HK-2 (cell line): ENCODE measurements around the gene KCND3.
"Not testable (repeated sequence)": the region's sequence is repeated elsewhere in the genome, so short reads cannot be mapped to it uniquely, and the experiment has no call there.

ENCODE experiments used
- DNase-seq: peaks from one replicate; pipeline ENCODE4 v3.0.0-alpha.2; 2018; ENCODE audit not compliant: unreplicated experiment

KCND3 gene

GRCh38 chr1:111814305-111814628, 175.2 kb downstream of the KCND3 start:
- DNase-seq: no peak

GRCh38 chr1:111813440-111814304, 175.8 kb downstream of the KCND3 start:
- no peak for DNase-seq

DNA sequence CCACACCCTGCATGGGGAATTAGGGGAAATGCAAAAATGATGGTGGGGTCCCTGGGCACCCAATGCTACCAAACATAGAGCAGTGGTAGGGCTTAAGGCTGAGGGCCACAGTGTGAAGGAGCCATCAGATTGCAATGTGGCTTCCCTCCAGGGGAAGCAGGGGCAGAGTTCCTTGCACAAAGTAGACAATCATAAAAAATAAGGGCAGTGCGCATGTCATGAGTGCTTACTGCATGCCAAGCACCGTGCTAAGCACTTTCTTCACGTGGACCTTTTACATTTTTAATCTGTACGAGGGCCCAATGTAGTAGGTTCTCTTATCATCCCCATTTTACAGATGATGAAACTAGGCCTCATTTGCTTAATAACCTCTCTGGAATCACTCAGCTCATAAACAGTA, 177.2 kb downstream of the KCND3 start:
- no peak for DNase-seq

DNA sequence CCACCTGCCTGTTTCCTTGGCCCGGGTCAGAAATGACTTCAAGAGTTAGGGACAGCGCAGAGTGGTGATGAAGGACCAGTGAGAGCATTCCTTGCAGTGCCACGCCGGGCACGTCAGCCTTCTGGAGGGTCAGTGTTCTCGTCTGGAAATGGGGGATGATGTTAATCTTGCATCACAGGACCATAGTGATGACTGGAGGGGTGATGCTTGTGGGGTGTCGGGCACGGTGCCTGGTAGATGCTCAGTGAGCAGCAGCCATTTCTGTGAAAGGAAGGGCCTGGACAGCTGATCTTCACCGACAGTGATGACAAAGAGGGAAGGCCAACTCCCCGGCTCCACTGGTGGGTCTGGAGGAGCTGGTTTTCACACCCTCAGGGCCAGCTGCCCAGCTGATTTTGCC, 177.6 kb downstream of the KCND3 start:
- DNase-seq: no peak

DNA sequence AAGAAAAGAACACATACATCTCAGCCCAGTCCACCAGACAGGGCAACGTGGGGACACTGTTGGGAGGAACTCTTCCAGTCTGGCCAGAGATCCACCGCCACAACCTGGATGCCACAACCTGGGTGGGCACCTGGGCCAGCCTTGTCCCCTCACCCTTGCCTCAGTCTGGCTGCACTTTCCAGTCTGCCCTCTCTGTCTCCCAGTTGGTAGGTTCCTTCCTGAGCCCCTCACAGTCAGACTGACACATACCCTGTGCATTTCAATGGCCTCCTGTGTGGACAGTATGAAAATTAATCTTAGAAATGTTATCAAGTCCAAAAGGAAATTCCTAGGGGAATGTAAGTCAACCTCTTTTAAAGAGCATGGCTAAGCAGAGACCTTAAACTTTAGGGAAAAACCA, 184.2 kb downstream of the KCND3 start:
- DNase-seq: no peak

DNA sequence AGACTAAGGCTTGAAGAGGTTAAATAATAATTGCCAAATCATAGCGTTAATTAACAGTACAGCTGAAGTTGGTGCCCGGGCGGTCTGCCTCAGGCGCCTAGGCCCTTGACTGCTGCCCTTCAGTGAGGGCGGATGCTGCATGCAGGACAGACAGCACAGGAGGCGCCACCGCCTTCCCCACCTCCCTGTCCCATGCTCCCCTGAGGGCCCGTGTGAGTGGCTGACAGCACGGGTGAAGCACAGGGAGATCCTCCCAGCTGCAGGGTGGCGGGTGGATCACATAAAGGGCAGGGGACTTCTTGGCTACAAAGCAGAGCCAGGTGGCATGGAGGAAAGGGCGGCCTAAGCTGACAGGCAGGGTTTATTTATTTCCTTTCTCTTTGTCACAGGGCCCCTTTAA, 184.7 kb downstream of the KCND3 start:
- DNase-seq: no peak

GRCh38 chr1:111803951-111804350, 185.5 kb downstream of the KCND3 start:
- DNase-seq: no peak

DNA sequence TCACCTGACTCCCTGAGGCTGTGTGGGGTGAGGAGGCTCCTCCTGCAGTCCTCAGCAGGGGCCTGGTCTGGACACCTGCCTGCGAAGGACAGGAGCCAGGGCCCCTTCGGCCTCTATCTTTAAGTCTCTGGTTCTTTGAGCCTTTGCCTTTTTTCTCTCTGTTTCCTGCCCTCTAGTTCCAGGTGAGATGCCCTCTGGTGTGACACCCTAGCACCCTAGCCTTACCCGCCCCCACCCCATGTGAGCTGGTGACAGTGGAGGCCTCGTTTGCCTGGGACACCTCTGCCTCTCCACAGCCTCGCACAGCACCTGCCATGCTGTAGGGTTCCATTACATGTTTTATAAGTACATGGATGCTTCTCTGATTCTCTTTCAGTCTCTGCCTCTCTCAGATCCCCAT, 186.5 kb downstream of the KCND3 start:
- DNase-seq: no peak

- no peak for DNase-seq
Observed at GRCh38 chr1:111802110-111802509, 187.4 kb downstream of the KCND3 start.

DNA sequence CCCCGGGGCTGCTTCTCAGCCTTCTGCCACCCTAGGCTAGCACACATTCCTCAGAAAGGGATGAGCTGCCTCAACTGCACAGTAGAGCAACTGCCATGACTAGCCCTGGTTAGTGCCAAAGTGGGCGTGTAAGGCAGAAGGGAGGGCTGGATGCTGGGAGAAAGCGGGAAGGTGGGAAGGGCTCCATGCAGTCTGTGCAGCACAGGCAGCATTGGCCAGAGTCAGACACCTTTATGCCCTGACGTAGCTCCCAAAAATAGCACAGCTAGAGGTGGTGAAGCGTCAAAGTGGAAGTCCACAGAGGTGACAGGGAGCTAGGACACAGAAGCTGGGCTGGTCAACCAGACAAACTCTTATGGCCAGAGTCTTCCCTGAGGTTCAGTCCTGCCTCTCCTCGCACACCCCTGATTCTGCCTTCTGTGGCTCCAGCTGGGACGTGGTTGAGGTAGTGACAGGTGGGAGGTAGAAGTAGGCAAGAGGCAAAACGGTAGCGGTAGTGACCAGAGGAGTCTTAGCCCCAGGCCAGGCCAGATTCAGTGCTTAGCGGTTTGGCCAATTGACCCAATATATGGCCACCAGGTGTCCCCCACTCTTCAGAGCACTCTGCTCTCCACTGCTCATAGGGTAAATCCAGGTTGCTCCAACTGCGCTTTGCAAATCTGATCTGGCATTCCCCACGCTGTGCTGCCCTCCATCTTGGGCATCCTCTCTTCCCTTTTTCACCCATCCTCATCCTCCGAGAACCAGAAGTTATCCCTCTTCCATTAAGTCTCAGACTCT, 188.2 kb downstream of the KCND3 start:
- DNase-seq: no peak

DNA sequence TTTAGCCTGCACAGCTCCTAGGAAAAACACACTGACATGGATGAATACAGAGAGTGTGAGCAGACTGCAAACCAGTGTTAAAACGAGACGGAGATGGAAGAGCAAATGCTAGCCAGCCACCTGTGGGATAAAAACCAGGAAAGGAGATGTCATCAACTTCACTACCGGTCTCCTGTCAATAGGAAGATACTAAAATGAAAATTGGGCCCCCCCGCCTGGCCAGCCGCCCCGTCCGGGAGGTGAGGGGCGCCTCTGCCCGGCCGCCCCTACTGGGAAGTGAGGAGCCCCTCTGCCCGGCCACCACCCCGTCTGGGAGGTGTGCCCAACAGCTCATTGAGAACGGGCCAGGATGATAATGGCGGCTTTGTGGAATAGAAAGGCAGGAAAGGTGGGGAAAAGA, 189.7 kb downstream of the KCND3 start:
- not testable (repeated sequence) for DNase-seq

GRCh38 chr1:111798580-111798979, 190.9 kb downstream of the KCND3 start:
- DNase-seq: no peak

DNA sequence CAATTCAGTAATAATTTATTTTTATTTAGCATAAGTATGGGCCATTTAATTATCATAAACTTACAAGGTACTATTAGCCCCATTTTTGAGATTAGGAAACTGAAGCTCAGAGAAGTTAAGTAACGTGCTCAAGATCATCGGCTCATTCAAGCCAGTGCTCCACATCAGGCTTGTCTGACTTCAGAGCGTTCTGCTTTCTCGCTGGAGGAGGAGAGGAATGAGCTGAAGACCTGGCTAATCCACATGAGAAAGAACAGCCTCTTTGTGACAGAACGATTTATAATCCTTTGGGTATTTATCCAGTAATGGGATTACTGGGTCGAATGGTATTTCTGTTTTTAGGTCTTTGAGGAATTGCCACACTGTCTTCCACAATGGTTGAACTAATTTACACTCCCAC, 194.1 kb downstream of the KCND3 start:
- DNase-seq: no peak

DNA sequence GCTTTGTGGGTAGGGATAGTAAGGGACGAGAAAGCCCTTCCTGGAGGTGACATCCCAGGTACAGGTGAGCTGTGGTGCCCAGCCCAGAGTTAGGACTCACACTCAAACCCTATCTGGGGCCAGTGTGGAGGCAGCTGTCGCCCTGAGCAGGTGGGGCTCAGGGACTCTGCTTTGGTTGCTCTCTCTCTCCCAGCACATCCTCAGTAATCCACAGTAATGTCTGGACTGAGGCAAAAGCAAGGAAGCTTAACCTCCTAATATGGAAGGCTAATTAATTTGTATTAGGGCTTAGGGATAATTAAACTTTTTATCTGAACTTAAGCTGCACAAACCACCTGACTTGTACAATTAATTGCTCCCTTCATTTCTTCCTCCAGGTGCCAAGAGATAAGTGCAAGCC, 195.5 kb downstream of the KCND3 start:
- no peak for DNase-seq

- no peak for DNase-seq
Observed at GRCh38 chr1:111792249-111792648, 197.2 kb downstream of the KCND3 start.

DNA sequence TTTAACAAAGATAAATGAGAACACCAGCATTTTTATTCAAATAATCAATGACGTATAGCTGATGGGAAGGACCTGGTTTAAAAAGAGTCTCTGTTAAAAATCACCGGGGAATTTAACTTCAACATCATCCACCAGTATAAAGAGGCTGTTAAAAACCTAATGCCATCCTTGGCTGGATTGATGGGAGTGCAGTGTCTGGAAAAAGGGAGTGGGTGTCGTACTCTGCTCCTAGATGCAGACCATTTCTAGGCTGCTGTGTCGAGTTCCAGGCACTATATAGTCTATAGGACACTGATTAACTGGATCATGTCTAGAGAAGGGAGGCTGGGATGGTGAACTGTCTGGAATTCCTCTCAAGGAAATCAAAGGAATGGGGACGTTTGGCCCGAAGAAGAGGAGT, 197.7 kb downstream of the KCND3 start:
- no peak for DNase-seq

GRCh38 chr1:111789666-111790316, 199.7 kb downstream of the KCND3 start:
- no peak for DNase-seq

GRCh38 chr1:111789142-111789541, 200.3 kb downstream of the KCND3 start:
- no peak for DNase-seq

GRCh38 chr1:111786669-111787207, 202.7 kb downstream of the KCND3 start:
- no peak for DNase-seq

DNA sequence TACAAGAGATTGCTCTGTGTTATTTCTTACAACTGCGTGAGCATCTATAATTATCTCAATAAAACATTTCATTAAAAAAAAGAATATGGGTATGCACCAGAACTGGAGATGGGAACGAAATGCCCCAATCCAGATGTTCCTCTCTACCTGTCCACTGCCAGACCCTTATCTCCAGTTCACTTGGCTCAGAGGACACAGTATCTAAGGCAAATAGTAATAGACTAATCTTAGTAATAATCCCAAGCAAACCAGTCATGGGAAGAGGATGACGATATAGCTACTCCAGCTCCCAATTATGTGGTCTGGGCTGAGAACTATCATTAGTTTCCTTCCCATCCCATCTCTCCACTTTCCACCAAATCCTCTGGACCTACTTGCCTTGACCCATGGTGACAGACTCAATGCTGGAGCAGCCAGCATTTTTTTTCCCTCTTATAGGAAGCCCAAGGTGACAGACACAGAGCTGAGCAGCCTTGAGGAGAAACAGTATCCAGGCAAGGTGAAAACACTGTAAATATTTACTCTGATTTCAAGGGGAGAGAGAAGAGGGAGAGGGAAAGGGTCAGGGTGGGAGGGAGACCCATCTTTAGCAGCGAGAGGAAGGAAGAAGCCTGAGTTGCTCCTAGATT, 205.1 kb downstream of the KCND3 start:
- DNase-seq: no peak

GRCh38 chr1:111779546-111779945, 209.9 kb downstream of the KCND3 start:
- DNase-seq: no peak

DNA sequence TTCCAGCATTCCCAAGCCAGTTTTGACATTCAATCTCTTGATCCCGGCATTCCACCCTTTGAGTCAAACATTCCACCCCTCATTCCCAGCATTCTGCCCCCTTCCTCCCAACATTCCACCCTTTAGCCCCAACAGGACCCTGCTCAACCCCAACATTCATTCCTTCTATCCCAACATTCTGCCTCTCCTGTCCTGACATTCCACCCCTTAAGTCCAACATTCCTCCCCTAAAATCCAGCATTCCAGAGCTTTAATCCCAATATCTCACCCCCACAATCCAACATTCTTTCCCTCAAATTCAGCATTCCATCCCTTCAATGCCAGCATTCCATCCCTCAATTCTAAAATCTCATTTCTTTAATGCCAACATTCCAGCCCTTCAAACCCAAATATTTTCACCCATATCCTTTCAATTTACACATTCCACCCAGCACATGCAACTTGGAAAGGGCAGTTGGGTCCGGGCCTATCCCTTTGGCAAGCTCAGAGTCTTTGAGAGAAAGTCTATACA, 210.9 kb downstream of the KCND3 start:
- DNase-seq: no peak
